ENCODE results near the gene TNNT3. TPM values are rescaled to one million over a fixed set of nuclear protein-coding genes. Genes with fewer than 3 reads are reported as not detected.

The TNNT3 gene
- total RNA-seq, 1 experiment from 2014 or later = not detected

DNA sequence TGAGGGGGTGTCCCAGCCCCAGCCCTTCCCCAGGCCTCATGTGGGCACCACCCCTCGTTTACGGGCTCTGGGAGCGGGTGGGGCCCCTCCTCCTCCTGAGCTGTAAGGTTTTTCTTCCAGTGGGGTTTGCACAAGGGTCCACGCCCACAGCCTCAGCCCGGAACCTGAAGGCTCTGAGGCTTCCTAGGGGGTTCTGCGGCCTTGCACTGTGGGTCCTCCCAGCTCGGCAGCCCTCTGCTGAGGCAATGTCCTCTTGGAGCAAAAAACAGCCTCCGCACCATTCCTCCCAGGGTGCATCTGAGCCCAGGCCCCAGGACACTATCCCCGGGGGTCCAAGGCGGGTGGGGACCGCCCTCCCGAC, 64.1 kb downstream of the TNNT3 start:
- no peaks in the 10 kb centered on the region for H3K9me2 ChIP-seq (replicated peaks; ENCODE audit: low read length)
- no peaks in the 10 kb centered on the region for H3K9me3 ChIP-seq (ENCODE audit: low read length)
- intact Hi-C loops (cut with micrococcal nuclease) = no loop called here
- no peaks in the 10 kb centered on the region for H3K4me1 ChIP-seq (ENCODE audit: insufficient read depth, low read length)
- no peak overlapping the region for H3K4me3 ChIP-seq (ENCODE audit: low read length)
- no peaks in the 10 kb centered on the region for H3K36me3 ChIP-seq (ENCODE audit: low read depth, low read length)
- no TSS peak for BruUV-seq (replicated peaks)
- H2AFZ ChIP-seq (ENCODE audit: low read length) = no peak overlapping the region
- DNase-seq (peak; percentile 0), ATAC-seq (no peak)
- no peaks in the 10 kb centered on the region for H4K20me1 ChIP-seq (ENCODE audit: low read length)
- POLR2A ChIA-PET (ENCODE audit: unreplicated experiment) = no interaction called here
- no peak for TF ChIP-seq EZH2 (IDR thresholded peaks at IDR 0.05; ENCODE audit: low read length, unreplicated experiment)
- TF ChIP-seq EZH2phosphoT487 (IDR thresholded peaks at IDR 0.05; ENCODE audit: borderline replicate concordance, low read length) = no peak
- TF ChIP-seq, protein P1, sequence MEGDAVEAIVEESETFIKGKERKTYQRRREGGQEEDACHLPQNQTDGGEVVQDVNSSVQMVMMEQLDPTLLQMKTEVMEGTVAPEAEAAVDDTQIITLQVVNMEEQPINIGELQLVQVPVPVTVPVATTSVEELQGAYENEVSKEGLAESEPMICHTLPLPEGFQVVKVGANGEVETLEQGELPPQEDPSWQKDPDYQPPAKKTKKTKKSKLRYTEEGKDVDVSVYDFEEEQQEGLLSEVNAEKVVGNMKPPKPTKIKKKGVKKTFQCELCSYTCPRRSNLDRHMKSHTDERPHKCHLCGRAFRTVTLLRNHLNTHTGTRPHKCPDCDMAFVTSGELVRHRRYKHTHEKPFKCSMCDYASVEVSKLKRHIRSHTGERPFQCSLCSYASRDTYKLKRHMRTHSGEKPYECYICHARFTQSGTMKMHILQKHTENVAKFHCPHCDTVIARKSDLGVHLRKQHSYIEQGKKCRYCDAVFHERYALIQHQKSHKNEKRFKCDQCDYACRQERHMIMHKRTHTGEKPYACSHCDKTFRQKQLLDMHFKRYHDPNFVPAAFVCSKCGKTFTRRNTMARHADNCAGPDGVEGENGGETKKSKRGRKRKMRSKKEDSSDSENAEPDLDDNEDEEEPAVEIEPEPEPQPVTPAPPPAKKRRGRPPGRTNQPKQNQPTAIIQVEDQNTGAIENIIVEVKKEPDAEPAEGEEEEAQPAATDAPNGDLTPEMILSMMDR (conservative IDR thresholded peaks at IDR 0.05; ENCODE audit: low read depth, low read length) = no peak
- no peaks in the 10 kb centered on the region for H3K79me2 ChIP-seq (ENCODE audit: low read length)
- H3K9ac ChIP-seq (ENCODE audit: low read length) = no peak overlapping the region
- H3K4me2 ChIP-seq (ENCODE audit: low read length) = no peak overlapping the region
- H3K27me3 ChIP-seq (ENCODE audit: low read length) = no peaks in the 10 kb centered on the region
- H3K27ac ChIP-seq (ENCODE audit: low read length) = no peak overlapping the region
- H3F3A ChIP-seq (ENCODE audit: low read length, unreplicated experiment) = no peaks in the 10 kb centered on the region
- CTCF ChIA-PET = no interaction called here

- Histone ChIP-seq H3K79me2 (ENCODE audit: low read length) (no peaks in the 10 kb centered on the region), H3K27ac (ENCODE audit: low read length) (no peak overlapping the region), H3K4me2 (ENCODE audit: low read length) (no peak overlapping the region), H4K20me1 (ENCODE audit: low read length) (no peaks in the 10 kb centered on the region), H2AFZ (ENCODE audit: low read length) (no peak overlapping the region), H3K9me2 (replicated peaks; ENCODE audit: low read length) (no peaks in the 10 kb centered on the region), H3K4me1 (ENCODE audit: insufficient read depth, low read length) (no peaks in the 10 kb centered on the region), H3K4me3 (ENCODE audit: low read length) (no peak overlapping the region), H3K27me3 (ENCODE audit: low read length) (no peaks in the 10 kb centered on the region), H3K36me3 (ENCODE audit: low read depth, low read length) (no peaks in the 10 kb centered on the region), H3F3A (ENCODE audit: low read length, unreplicated experiment) (no peaks in the 10 kb centered on the region), H3K9ac (ENCODE audit: low read length) (no peak overlapping the region), H3K9me3 (ENCODE audit: low read length) (no peaks in the 10 kb centered on the region)
- intact Hi-C loops (cut with micrococcal nuclease) = no loop called here
- ChIA-PET POLR2A (ENCODE audit: unreplicated experiment) (no interaction called here), CTCF (no interaction called here)
- ATAC-seq (peak; percentile 24; the same call in 1 of the 2 replicates), DNase-seq (no peak)
- TF ChIP-seq, protein P1 (conservative IDR thresholded peaks at IDR 0.05; ENCODE audit: low read depth, low read length) = no peak
- TF ChIP-seq EZH2phosphoT487 (IDR thresholded peaks at IDR 0.05; ENCODE audit: borderline replicate concordance, low read length) (no peak), EZH2 (IDR thresholded peaks at IDR 0.05; ENCODE audit: low read length, unreplicated experiment) (no peak)
- no TSS peak for BruUV-seq (replicated peaks)
These were observed 67.5 kb downstream of the TNNT3 start for GRCh38 chr11:1987024-1987423.

DNA sequence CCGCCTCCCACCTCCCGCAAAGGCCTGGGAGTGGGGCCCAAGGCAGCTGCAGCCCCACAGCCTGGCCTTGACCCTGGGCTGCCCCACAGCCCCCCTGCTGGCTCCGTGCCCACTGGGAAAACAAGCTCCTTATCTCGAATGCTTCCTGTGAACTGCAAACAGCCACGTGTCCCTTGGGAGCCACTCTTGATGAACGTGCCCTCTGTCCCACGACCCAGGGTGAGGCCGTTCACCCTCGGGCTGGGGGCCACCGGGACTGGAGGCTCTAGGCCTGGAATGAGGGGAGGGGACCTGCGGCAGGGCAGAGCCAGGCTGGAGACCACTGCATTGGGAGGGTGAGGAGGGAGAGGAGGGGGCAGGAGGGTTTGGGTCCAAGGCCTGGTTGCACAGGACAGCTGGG, 68.7 kb downstream of the TNNT3 start:
- Histone ChIP-seq H3K27ac (ENCODE audit: low read length) (no peak overlapping the region), H3K4me1 (ENCODE audit: insufficient read depth, low read length) (no peaks in the 10 kb centered on the region), H3K4me3 (ENCODE audit: low read length) (no peak overlapping the region), H3K79me2 (ENCODE audit: low read length) (no peaks in the 10 kb centered on the region), H3K4me2 (ENCODE audit: low read length) (no peak overlapping the region), H3K27me3 (ENCODE audit: low read length) (no peaks in the 10 kb centered on the region), H2AFZ (ENCODE audit: low read length) (no peak overlapping the region), H3K36me3 (ENCODE audit: low read depth, low read length) (no peaks in the 10 kb centered on the region), H3K9ac (ENCODE audit: low read length) (no peak overlapping the region), H4K20me1 (ENCODE audit: low read length) (no peaks in the 10 kb centered on the region), H3K9me2 (replicated peaks; ENCODE audit: low read length) (no peaks in the 10 kb centered on the region), H3K9me3 (ENCODE audit: low read length) (no peaks in the 10 kb centered on the region), H3F3A (ENCODE audit: low read length, unreplicated experiment) (no peaks in the 10 kb centered on the region)
- TF ChIP-seq EZH2 (IDR thresholded peaks at IDR 0.05; ENCODE audit: low read length, unreplicated experiment) = no peak
- TF ChIP-seq, protein P1 (conservative IDR thresholded peaks at IDR 0.05; ENCODE audit: low read depth, low read length) = no peak
- TF ChIP-seq EZH2phosphoT487 (IDR thresholded peaks at IDR 0.05; ENCODE audit: borderline replicate concordance, low read length) = no peak
- BruUV-seq (replicated peaks) = no TSS peak
- ChIA-PET CTCF (no interaction called here), POLR2A (ENCODE audit: unreplicated experiment) (no interaction called here)
- intact Hi-C loops (cut with micrococcal nuclease) = no loop called here
- DNase-seq (no peak), ATAC-seq (no peak)

Small RNAs within 50 kb of the gene (microRNA-seq; reads per million reads assigned to microRNA genes)
- gene MIR7847 (ENCODE audit: unreplicated experiment) = not detected

Other genes starting within 250 kb of the TNNT3 start
- gene KRTAP5-6, start 222.5 kb upstream of the TNNT3 start, total RNA-seq (2014; rRNA removed) = not detected in 2 replicates
- gene IFITM10, start 169.1 kb upstream of the TNNT3 start, total RNA-seq (2014; rRNA removed) = 0.58 and 1.4 TPM in 2 replicates
- 308 and 358 TPM in 2 replicates for gene CTSD, start 155.8 kb upstream of the TNNT3 start, total RNA-seq (2014; rRNA removed)
- 4.7 and 7.8 TPM in 2 replicates for gene SYT8, start 84.7 kb upstream of the TNNT3 start, total RNA-seq (2014; rRNA removed)
- 0.55 TPM in 1 of 2 replicates, not detected in the other for gene TNNI2, start 80.7 kb upstream of the TNNT3 start, total RNA-seq (2014; rRNA removed)
- gene LSP1, start 66.6 kb upstream of the TNNT3 start, total RNA-seq (2014; rRNA removed) = not detected in 2 replicates
- not detected in 2 replicates for gene PRR33, start 27.8 kb upstream of the TNNT3 start, total RNA-seq (2014; rRNA removed)
- 232 and 299 TPM in 2 replicates for gene MRPL23, start 27.6 kb downstream of the TNNT3 start, total RNA-seq (2014; rRNA removed)
- gene H19, start 78.1 kb downstream of the TNNT3 start, total RNA-seq (2014; rRNA removed) = not detected in 2 replicates
- 5.0 and 5.1 TPM in 2 replicates for gene IGF2, start 219.7 kb downstream of the TNNT3 start, total RNA-seq (2014; rRNA removed)
- gene INS, start 241.5 kb downstream of the TNNT3 start, total RNA-seq (2014; rRNA removed) = not detected in 2 replicates